RWPE2 (cell line): ENCODE measurements around the gene ATXN7L3.
"Not testable (repeated sequence)": the region's sequence is repeated elsewhere in the genome, so short reads cannot be mapped to it uniquely, and the experiment has no call there.

ENCODE experiments used
- ATAC-seq: fragments of 200-7000 bp; cut with Tn5 transposase; 3 replicates; pipeline ENCODE4 v1.9.1; 2021; ENCODE audit warnings: low read depth
- DNase-seq: peaks from one replicate; pipeline ENCODE4 v3.0.0-alpha.2; 2020; ENCODE audit warnings: low spot score
- H3K27ac ChIP-seq: fragments of 450-650 bp; 2 replicates; pipeline ENCODE4 v1.5.1; 2017; ENCODE audit warnings: mild to moderate bottlenecking; ENCODE audit not compliant: poor library complexity, severe bottlenecking
- H3K27me3 ChIP-seq: fragments of 250-450 bp; sonication (Bioruptor Pico); 2 replicates; pipeline ENCODE4 v1.5.1; 2021; ENCODE audit warnings: mild to moderate bottlenecking, moderate library complexity; ENCODE audit not compliant: insufficient read depth, poor library complexity, severe bottlenecking
- H3K36me3 ChIP-seq: fragments of 250-450 bp; sonication (Bioruptor Pico); 2 replicates; pipeline ENCODE4 v1.5.1; 2020; ENCODE audit warnings: low read depth, mild to moderate bottlenecking, moderate library complexity
- H3K4me1 ChIP-seq: fragments of 250-450 bp; sonication (Bioruptor Pico); 2 replicates; pipeline ENCODE4 v1.5.1; 2021; ENCODE audit warnings: mild to moderate bottlenecking, moderate library complexity; ENCODE audit not compliant: insufficient read depth, poor library complexity, severe bottlenecking
- H3K4me3 ChIP-seq: fragments of 250-450 bp; sonication (Bioruptor Pico); 2 replicates; pipeline ENCODE4 v1.5.1; 2021; ENCODE audit warnings: mild to moderate bottlenecking, moderate library complexity; ENCODE audit not compliant: severe bottlenecking
- H3K9me3 ChIP-seq: fragments of 250-450 bp; sonication (Bioruptor Pico); 2 replicates; pipeline ENCODE4 v1.5.1; 2021; ENCODE audit warnings: mild to moderate bottlenecking, moderate library complexity; ENCODE audit not compliant: severe bottlenecking
- TF ChIP-seq, protein P1 (sequence below): fragments of 450-650 bp; IDR thresholded peaks from one replicate; pipeline ENCODE4 v1.5.1; 2017; ENCODE audit warnings: mild to moderate bottlenecking, moderate library complexity; ENCODE audit not compliant: poor library complexity, severe bottlenecking

Gene ATXN7L3, protein sequence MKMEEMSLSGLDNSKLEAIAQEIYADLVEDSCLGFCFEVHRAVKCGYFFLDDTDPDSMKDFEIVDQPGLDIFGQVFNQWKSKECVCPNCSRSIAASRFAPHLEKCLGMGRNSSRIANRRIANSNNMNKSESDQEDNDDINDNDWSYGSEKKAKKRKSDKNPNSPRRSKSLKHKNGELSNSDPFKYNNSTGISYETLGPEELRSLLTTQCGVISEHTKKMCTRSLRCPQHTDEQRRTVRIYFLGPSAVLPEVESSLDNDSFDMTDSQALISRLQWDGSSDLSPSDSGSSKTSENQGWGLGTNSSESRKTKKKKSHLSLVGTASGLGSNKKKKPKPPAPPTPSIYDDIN

DNA sequence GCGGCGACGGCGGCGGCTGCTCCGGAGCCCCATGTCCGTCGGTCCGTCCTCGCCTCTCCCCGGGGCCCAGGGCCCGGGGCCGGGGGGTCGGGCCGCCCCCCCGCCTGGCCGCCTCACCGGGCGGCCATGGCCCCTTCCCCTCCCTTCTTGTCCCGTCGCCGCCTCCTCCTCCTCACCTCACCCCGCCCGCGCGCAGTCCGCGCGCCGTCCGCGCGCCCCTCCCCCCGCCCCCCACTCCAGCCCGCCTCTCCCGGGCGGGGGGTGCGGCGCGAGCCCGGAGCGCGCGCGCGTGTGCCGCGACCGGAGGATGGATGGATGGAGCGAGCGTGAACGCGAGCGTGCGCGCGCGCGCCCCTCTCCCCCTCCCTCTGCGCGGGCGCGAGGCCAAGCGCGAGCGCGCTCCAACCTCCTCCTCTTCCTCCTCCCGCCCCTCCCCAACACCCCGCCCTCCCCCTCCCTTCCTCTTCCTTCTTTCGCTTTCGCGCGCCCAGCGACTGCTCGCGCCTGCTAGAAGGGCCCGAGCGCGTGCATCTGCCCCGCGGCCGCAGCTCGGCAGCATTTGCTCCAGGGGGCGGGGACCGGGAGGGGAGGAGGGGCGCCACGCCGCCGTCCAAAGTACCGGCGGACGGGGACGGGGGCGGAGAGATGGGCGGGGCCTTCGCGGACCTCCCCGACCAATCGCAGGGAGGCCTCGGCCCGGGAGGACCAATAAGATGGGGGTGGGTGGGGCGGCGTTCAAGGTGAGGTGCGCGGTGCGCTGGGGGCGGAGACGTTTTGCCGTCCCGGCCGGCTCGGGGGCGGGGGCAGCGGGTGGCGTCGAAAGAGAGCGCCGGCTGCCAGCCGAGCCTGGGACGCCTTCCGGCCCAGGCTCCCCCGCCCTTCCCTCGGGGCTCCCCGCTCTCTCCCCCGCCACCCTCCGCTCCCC, at the start of gene ATXN7L3:
Gene ATXN7L3, minus strand, starts transcription at position 332 of the 925 bp plus-strand sequence. CDS start 1,814 bp downstream, outside the sequence.
- DNase-seq (peak; percentile 100), ATAC-seq (peak; percentile 79)
- no peaks in the 10 kb centered on the region for H3K27me3 ChIP-seq
- peaks cover 20% of the 10 kb centered on the region for H3K4me1 ChIP-seq
- H3K4me3 ChIP-seq = peak within 1 kb of the TSS; percentile 98
- peak within 1 kb of the TSS; percentile 96 for H3K27ac ChIP-seq
- TF ChIP-seq, protein P1, sequence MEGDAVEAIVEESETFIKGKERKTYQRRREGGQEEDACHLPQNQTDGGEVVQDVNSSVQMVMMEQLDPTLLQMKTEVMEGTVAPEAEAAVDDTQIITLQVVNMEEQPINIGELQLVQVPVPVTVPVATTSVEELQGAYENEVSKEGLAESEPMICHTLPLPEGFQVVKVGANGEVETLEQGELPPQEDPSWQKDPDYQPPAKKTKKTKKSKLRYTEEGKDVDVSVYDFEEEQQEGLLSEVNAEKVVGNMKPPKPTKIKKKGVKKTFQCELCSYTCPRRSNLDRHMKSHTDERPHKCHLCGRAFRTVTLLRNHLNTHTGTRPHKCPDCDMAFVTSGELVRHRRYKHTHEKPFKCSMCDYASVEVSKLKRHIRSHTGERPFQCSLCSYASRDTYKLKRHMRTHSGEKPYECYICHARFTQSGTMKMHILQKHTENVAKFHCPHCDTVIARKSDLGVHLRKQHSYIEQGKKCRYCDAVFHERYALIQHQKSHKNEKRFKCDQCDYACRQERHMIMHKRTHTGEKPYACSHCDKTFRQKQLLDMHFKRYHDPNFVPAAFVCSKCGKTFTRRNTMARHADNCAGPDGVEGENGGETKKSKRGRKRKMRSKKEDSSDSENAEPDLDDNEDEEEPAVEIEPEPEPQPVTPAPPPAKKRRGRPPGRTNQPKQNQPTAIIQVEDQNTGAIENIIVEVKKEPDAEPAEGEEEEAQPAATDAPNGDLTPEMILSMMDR = no peak
- H3K9me3 ChIP-seq = no peaks in the 10 kb centered on the region
- peaks cover 31% of the 10 kb centered on the region for H3K36me3 ChIP-seq

DNA sequence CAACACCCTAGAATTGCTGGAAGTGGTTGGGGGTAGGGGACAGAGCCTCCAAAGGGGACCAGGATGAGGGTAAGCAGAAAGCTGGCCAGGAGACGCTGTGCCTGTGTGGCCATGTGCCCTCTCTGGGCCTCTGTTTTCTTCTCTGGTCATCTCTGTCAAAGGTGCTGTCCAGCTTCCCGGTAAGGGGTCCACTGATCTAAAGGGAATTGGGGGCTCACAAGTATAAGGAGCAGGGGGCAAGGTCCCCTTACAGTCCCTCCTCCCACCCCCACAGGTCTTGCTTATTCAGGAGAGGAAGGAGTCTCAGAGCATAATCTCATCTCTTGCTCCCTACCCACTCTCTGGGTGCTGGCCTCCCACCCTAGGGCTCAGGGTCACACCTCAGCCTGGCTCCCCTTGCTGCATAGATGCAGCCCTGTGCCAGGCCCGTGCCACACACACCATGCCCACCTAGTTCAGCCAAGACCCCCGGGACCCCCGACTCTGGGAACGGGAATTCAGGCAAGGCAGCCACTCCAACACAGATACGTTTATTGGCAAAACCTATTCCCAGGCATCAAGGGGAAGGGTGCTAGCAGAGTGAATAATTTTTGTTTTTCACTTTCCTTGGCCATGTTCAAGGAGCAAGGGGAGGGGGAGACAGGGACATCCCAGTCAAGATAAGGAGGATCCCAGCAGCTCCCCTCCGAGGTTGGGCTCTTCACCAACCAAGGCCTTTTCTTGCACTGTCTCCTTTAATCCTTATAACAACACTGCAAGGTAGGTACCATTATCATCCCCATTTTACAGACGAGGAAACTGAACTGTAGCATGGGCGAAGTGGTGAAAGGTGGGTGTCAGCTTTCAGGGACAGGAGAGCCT, 48.4 kb upstream of the ATXN7L3 start:
- H3K4me1 ChIP-seq = no peaks in the 10 kb centered on the region
- H3K4me3 ChIP-seq = no peak overlapping the region
- TF ChIP-seq, protein P1 = no peak
- DNase-seq (no peak), ATAC-seq (no peak)
- no peaks in the 10 kb centered on the region for H3K27me3 ChIP-seq
- H3K9me3 ChIP-seq = no peaks in the 10 kb centered on the region
- no peak overlapping the region for H3K27ac ChIP-seq
- no peaks in the 10 kb centered on the region for H3K36me3 ChIP-seq

DNA sequence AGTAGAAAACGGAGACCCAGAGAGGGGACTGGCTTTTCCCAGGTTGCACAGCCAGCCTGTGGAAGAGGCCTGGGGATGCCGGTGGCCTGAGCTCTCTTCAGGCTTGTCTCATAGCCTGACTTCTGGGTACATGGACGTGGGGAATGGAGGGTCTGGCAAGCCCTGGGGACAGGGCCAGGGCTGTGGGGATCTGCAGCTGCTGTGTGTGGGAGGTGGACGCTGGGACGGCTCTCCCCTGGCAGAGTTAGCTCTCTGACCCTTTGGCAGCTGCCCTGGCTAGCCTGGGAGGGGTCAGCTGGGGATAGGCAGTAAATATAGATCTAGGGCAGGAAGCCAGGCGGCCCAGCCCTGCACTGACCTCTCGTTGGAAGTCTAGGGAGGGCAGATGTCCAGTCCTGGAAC, 47.8 kb upstream of the ATXN7L3 start:
- no peaks in the 10 kb centered on the region for H3K4me1 ChIP-seq
- H3K9me3 ChIP-seq = no peaks in the 10 kb centered on the region
- TF ChIP-seq, protein P1 = no peak
- no peaks in the 10 kb centered on the region for H3K27me3 ChIP-seq
- no peak overlapping the region for H3K27ac ChIP-seq
- DNase-seq (no peak), ATAC-seq (no peak)
- no peak overlapping the region for H3K4me3 ChIP-seq
- no peaks in the 10 kb centered on the region for H3K36me3 ChIP-seq

DNA sequence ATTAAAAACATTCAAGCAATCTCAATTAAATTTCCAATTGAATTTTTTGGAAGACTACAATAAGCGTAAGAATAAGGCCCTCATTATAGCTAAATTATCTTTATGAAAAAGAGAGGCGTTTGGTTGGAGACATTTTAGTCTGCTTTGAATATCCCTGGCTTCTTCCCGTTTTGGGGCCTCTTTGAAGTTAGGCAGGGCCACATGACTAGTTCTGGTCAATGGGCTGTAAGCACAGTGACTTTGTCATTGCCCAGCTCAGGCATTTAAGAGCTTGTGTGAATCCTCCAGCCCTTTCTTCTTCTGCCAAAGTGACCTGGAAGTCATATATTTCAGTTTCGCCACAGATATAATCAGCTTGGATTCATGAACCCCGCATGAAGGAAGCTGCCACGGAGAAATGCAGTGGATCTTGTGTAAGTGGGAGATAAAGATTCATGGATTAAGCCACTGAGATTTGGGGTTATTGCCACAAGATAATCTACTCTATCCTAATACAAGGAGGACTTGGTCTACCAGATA, 41.5 kb upstream of the ATXN7L3 start:
- no peak for DNase-seq
- Histone ChIP-seq H3K9me3 (no peaks in the 10 kb centered on the region), H3K36me3 (no peaks in the 10 kb centered on the region)

DNA sequence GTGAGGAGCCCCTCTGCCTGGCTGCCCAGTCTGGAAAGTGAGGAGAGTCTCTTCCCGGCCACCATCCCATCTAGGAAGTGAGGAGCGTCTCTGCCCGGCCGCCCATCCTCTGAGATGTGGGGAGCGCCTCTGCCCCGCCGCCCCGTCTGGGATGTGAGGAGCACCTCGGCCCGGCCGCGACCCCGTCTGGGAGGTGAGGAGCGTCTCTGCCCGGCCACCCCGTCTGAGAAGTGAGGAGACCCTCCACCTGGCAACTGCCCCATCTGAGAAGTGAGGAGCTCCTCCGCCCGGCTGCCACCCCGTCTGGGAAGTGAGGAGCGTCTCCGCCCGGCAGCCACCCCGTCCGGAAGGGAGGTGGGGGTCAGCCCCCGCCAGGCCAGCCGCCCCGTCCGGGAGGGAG, 38.2 kb upstream of the ATXN7L3 start:
- not testable (repeated sequence) for H3K4me3 ChIP-seq, DNase-seq, H3K27ac ChIP-seq, H3K9me3 ChIP-seq, H3K36me3 ChIP-seq, ATAC-seq, H3K27me3 ChIP-seq
- H3K4me1 ChIP-seq = peaks cover 18% of the 10 kb centered on the region

More for the DNA sequence above, 41.5 kb upstream of the ATXN7L3 start:
- no peak overlapping the region for H3K4me3 ChIP-seq
- H3K4me1 ChIP-seq = no peaks in the 10 kb centered on the region
- TF ChIP-seq, protein P1 = no peak
- no peak overlapping the region for H3K27ac ChIP-seq
- H3K27me3 ChIP-seq = no peaks in the 10 kb centered on the region
- no peak for ATAC-seq
